OCI-LY1 (cell line): Measurements from ENCODE around the gene NPAS2.

Source experiments
- CTCF ChIP-seq: fragments of 200-600 bp; sonication (generic), shearing (Covaris generic); IDR thresholded peaks from 2 replicates; pipeline ENCODE4 v1.5.1; 2017; ENCODE audit warnings: mild to moderate bottlenecking, antibody characterized with exemption, low read length, moderate library complexity, mixed read lengths
- EZH2 ChIP-seq: fragments of 200-600 bp; sonication (generic), shearing (Covaris generic); IDR thresholded peaks from 2 replicates; pipeline ENCODE4 v1.8.0; 2017; ENCODE audit warnings: borderline replicate concordance, mixed run types, mild to moderate bottlenecking, antibody characterized with exemption, low read length, moderate library complexity, mixed read lengths

GRCh38 chr2:101045330-101045729 lies 225.4 kb downstream of the NPAS2 start:
- no peak for TF ChIP-seq CTCF
- TF ChIP-seq EZH2, result no peak
